ENCODE measurements around the gene MT1A. TPM values are rescaled to one million over a fixed set of nuclear protein-coding genes. Genes with fewer than 3 reads are reported as not detected.

MT1A gene
- total RNA-seq, 1 donor from 2014 or later: not detected

DNA sequence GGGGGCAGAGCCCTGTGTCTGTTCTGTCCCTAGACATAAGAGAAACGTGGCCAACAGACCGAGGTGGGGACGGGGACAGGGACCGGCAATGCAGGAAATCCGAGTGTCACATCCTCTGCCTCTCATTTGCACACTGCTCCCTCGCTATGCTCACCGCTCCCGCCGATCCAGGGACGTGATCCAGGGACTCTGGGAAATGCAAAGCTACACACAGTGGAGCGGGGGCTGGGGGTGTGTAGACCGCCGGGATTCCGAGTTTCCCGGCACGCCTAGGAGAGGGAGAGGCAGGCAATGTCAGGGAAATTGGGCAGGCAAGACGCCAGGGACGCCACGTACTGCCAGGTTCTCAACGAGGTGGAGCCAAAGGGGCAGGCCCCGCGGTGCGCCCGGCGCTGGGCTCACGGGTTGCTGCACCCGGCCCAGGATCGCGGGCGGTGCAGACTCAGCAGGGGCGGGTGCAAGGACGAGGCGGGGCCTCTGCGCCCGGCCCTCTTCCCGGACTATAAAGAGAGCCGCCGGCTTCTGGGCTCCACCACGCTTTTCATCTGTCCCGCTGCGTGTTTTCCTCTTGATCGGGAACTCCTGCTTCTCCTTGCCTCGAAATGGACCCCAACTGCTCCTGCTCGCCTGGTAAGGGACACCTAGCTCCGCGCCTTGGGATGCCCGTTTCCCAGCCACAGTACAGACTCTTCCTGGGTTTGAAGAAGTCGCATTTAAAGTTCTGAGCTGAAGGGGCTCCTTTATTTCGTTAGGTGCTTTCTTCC lies 43.7 kb downstream of the MT1A start, which contains the start of gene MT1X:
Gene MT1X (plus strand): TSS at position 532 of the 764 bp plus-strand sequence. CDS start 71 bp downstream, at position 603.
- peak; percentile 89 for DNase-seq

GRCh38 chr16:56682703-56683397 lies 44.4 kb downstream of the MT1A start:
- no peak for DNase-seq

DNA sequence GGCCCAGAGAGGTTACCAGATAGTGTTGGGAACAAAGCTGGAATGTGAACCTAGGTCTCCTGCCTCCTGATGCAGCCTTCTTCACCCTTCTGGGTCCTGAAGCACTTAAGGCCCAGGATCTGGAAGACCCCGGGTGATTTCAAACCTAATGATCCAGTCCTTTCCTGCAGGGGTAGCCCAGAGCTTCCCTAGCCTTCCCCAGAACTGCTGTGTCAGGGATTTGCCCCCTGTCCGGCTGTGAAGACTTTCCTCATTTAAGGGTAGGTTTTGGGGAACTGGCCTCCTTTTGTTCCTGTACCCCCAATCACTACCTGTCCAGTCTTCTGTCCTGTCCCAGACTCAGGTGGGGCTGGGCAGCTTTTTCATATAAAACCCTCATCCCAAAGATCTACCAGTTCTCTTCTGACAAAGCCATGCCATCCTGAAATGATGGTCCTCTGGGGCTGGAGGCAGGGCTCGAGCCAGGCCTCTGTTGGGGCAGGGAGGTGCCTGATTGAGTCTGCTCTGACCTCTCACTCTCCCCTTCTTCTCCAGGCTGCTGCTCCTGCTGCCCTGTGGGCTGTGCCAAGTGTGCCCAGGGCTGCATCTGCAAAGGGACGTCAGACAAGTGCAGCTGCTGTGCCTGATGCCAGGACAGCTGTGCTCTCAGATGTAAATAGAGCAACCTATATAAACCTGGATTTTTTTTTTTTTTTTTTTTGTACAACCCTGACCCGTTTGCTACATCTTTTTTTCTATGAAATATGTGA lies 45.1 kb downstream of the MT1A start:
- no peak for DNase-seq

DNA sequence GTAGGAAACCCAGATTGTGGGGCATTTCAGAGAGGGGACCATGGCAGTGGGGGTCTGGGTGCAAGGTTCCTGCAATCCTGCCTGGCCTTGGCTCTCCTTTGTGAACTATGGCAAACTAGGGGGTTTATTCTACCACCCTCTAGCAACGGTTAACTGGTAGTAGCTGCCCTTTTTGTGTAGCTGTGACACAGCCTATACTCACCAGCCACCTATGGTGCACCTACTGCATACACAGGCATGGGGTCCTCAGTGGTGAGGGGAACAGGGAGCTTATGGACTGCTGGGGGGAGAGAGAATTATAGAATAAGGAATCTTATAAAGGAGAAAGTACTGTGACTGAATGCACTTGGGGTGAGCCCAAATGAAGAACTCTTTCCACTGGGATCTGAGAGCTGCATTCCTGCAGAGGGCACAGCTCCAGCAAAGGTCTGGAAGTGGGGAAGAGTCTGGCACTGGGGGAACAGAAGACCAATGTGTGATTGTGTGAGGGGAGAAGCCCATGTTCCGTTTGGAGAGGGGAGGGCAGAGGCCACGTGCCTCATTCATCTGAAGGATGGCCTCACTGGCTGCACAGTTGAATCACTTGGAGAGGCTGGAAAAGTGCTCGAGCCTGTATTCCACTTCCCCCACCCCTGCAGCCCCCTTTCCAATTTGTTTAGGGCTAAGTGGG lies 45.9 kb downstream of the MT1A start:
- DNase-seq: no peak

DNA sequence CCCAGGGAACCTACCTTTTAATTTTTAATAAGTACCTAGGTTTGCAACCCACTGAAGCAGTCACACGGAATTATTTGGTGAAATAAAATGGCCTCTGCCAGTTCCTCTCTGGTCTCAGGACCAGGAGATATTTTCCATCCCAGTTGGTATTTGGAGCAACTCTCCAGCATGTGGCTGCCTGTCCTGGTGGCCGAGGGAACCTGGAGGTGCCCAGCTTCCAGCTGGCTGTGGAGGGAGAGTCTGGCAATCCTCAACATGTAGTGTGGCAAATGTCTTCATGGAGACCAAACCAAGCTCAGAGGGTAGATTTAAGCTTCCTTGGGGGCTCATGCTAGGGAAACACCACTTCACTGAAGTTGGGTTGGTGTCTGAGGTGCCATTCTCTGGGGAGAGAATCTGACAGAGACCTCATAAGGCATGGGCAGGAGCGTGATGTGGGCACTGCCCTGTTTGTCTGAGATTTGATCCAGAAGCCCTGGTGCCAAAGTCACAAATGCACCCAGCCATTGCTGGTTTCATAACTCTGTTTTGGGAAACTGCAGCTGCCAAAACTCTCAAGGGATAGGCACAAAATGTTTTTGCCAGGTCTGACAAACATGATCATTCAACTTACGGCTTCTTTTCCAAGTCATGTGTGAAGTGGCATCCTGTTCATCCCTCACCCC lies 46.6 kb downstream of the MT1A start:
- DNase-seq: no peak

GRCh38 chr16:56686758-56687157 lies 48.3 kb downstream of the MT1A start:
- no peak for DNase-seq

GRCh38 chr16:56688762-56689161 lies 50.3 kb downstream of the MT1A start:
- no peak for DNase-seq

DNA sequence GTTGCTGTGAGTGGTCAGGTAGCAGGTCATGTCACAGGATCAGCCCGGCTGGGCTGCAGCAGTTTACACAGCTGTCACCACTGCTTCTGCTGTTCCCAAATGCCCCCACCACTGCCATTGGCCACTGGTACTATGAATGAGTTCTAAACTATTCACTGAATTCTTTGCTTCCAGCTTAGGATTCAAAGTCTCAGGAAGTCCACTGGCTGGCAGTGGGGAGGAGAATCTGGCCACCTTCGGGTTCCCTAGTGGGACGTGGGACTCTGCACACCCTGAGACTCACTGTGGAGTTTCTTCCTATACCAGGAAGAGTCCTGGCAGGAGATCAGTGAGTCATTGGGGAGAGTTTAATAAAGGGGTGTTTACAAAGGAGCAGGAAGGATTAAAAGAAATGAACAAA lies 50.7 kb downstream of the MT1A start:
- no peak for DNase-seq

Other genes with a start within 250 kb of the MT1A start
- gene AMFR, start 213.1 kb upstream of the MT1A start, total RNA-seq: 266 TPM
- 287 TPM for gene NUDT21, start 187.3 kb upstream of the MT1A start, total RNA-seq
- 42.9 TPM for gene OGFOD1, start 187.1 kb upstream of the MT1A start, total RNA-seq
- gene BBS2, start 118.6 kb upstream of the MT1A start, total RNA-seq: 124 TPM
- gene MT4, start 73.6 kb upstream of the MT1A start, total RNA-seq: not detected
- gene MT3, start 49.1 kb upstream of the MT1A start, total RNA-seq: 8.6 TPM
- 2.3 TPM for gene MT2A, start 30.1 kb upstream of the MT1A start, total RNA-seq
- gene MT1E, start 12.9 kb upstream of the MT1A start, total RNA-seq: 12.8 TPM
- 1.4 TPM for gene MT1M, start 6.0 kb upstream of the MT1A start, total RNA-seq
- not detected for gene MT1B, start 13.2 kb downstream of the MT1A start, total RNA-seq
- 2.5 TPM for gene MT1F, start 19.3 kb downstream of the MT1A start, total RNA-seq
- not detected for gene MT1G, start 29.4 kb downstream of the MT1A start, total RNA-seq
- gene MT1H, start 31.1 kb downstream of the MT1A start, total RNA-seq: not detected
- gene MT1X, start 43.8 kb downstream of the MT1A start, total RNA-seq: 14.5 TPM
- gene NUP93, start 91.5 kb downstream of the MT1A start, total RNA-seq: 207 TPM
- gene SLC12A3, start 226.5 kb downstream of the MT1A start, total RNA-seq: not detected

All from occipital lobe (tissue), 2 donors.